Peyer's patch (tissue), 4 donors: ENCODE results near the gene CCT8L2. TPM values are rescaled to one million over a fixed set of nuclear protein-coding genes. Genes with fewer than 3 reads are reported as not detected.
"Not testable (repeated sequence)": the region's sequence is repeated elsewhere in the genome, so short reads cannot be mapped to it uniquely, and the experiment has no call there.

Experiments used
- DNase-seq, 3 donors: peaks; one replicate each; pipeline ENCODE4 v3.0.0-alpha.2; 2017 to 2019
- H3K27ac ChIP-seq, 4 donors: fragments of 200-600 bp; sonication (generic); one replicate each; pipeline ENCODE4 v1.5.1; 2016 to 2019
- H3K27me3 ChIP-seq, 2 donors: fragments of 200-600 bp; sonication (generic); one replicate each; pipeline ENCODE4 v1.5.1; 2019
- H3K36me3 ChIP-seq, 3 donors: fragments of 200-600 bp; sonication (generic); one replicate each; pipeline ENCODE4 v1.5.1; 2016 to 2019
- H3K4me1 ChIP-seq, 4 donors: fragments of 200-600 bp; sonication (generic); one replicate each; pipeline ENCODE4 v1.5.1; 2016 to 2019
- H3K4me3 ChIP-seq, 4 donors: fragments of 200-600 bp; sonication (generic); 1 replicate in 3 of 4; 2 replicates in 1 of 4; pipeline ENCODE4 v1.5.1; 2016 to 2019; ENCODE audit warnings: mild to moderate bottlenecking in 1 of 4
- H3K9me3 ChIP-seq, 4 donors: fragments of 200-600 bp; sonication (generic); one replicate each; pipeline ENCODE4 v1.5.1; 2016 to 2019; ENCODE audit warnings: mild to moderate bottlenecking in 1 of 4
- CTCF ChIP-seq, 6 experiments: fragments of 450-650 bp in 4 of 6; fragments of 200-600 bp in 2 of 6; sonication (generic) in 1 of 6; IDR thresholded peaks; one replicate each; pipeline ENCODE4 v1.5.1; 2017 to 2019; ENCODE audit warnings: antibody characterized with exemption in 6 of 6, mild to moderate bottlenecking in 3 of 6, moderate library complexity in 1 of 6
- POLR2A ChIP-seq, 2 donors: fragments of 450-650 bp; IDR thresholded peaks; one replicate each; pipeline ENCODE4 v1.5.1; 2017; ENCODE audit warnings: antibody characterized with exemption in 2 of 2, mild to moderate bottlenecking in 2 of 2, moderate library complexity in 2 of 2
- total RNA-seq, 4 donors: library from RNA; depleted of rRNA; stranded (reverse); fragments of >200 nt; gene quantifications; one replicate each; pipeline ENCODE4 v1.1.0, GENCODE V29; 2016

CCT8L2 gene
- total RNA-seq, 4 donors from 2014 or later, result not detected

- not testable (repeated sequence) for H3K27ac ChIP-seq, H3K36me3 ChIP-seq, H3K4me3 ChIP-seq, DNase-seq, H3K27me3 ChIP-seq, H3K9me3 ChIP-seq, H3K4me1 ChIP-seq
Measured at GRCh38 chr22:16565585-16566420, 26.8 kb downstream of the CCT8L2 start.

DNA sequence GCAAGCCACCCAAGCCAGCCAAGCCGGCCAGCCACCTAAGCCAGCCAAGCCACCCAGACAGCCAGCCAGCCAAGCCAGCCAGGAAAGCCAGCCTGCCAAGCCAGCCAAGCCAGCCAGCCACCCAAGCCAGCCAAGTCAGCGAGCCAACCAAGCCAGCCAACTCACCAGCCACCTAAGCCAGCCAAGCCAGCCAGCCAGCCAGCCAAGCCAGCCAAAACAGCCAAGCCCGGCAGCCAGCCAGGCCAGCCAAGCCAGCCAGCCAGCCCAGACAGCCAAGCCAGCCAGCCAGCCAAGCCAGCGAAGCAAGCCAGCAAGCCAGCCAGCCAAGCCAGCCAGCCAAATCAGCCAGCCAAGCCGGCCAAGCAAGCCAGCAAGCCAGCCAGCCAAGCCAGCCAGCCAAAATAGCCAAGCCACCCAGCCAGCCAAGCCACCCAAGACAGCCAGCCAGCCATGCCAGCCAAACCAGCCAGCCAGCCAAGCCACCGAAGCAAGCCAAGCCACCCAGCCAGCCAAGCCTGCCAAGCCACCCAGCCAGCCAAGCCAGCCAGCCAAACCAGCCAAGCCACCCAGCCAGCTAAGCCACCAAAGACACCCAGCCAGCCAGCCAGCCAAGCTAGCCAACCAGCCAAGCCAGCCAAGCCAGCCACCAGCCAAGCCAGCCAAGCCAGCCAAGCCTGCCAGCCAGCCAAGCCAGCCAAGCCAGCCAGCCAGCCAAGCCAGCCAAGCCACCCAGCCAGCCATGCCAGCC lies 27.6 kb downstream of the CCT8L2 start:
- H3K4me1 ChIP-seq, result not testable (repeated sequence)

DNA sequence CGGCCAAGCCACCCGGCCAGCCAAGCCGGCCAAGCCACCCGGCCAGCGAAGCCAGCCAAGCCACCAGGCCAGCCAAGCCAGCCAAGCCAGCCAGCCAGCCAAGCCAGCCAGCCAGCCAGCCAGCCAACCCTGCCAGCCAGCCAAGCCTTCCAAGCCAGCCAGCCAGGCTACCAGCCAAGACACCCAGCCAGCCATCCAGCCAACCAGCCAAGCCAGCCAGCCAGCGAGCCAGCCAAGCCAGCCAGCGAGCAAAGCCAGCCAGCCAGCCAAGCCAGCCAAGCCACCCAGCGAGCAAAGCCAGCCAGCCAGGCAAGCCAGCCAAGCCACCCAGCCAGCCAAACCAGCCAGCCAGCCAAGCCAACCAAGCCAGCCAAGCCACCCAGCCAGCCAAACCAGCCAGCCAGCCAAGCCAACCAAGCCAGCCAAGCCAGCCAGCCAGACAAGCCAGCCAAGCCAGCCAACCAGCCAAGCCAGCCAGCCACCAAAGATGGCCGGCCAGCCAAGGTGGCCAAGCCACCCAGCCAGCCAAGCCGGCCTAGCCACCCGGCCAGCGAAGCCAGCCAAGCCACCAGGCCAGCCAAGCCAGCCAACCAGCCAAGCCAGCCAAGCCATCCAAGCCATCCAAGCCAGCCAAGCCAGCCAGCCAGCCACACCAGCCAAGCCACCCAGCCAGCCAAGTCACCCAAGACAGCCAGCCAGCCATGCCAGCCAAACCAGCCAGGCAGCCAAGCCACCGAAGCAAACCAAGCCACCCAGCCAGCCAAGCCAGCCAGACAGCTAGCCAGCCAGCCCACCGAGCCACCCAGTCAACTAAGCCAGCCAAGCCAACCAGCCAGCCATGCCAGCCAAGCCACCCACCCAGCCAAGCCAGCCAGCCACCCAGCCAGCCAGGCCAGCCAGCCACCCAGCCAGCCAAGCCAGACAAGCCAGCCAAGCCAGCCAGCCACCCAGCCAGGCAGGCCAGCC lies 28.8 kb downstream of the CCT8L2 start:
- no peak for TF ChIP-seq CTCF (IDR thresholded peaks at IDR 0.05)
- TF ChIP-seq POLR2A (IDR thresholded peaks at IDR 0.05), result no peak
- no peaks in the 10 kb centered on the region for H3K27me3 ChIP-seq
- peak in 1 of 3 donors; percentile 37 for DNase-seq
- no peaks in the 10 kb centered on the region for H3K4me1 ChIP-seq
- no peaks in the 10 kb centered on the region for H3K36me3 ChIP-seq
- no peaks in the 10 kb centered on the region for H3K9me3 ChIP-seq
- no peak overlapping the region for H3K4me3 ChIP-seq
- H3K27ac ChIP-seq, result no peak overlapping the region

More for the DNA sequence above, 27.6 kb downstream of the CCT8L2 start:
- not testable (repeated sequence) for H3K27me3 ChIP-seq, H3K4me3 ChIP-seq, H3K27ac ChIP-seq, H3K9me3 ChIP-seq, H3K36me3 ChIP-seq
- peak in 1 of 3 donors; percentile 44 for DNase-seq

GRCh38 chr22:16562711-16563554 lies 29.7 kb downstream of the CCT8L2 start:
- Histone ChIP-seq H3K4me3 (no peak overlapping the region), H3K27me3 (no peaks in the 10 kb centered on the region), H3K9me3 (no peaks in the 10 kb centered on the region), H3K36me3 (no peaks in the 10 kb centered on the region), H3K27ac (no peak overlapping the region), H3K4me1 (no peaks in the 10 kb centered on the region)
- DNase-seq, result peak in 1 of 3 donors; percentile 51
- TF ChIP-seq POLR2A (IDR thresholded peaks at IDR 0.05) (no peak), CTCF (IDR thresholded peaks at IDR 0.05) (no peak)

GRCh38 chr22:16561093-16561658 lies 31.4 kb downstream of the CCT8L2 start:
- not testable (repeated sequence) for DNase-seq, H3K4me3 ChIP-seq, H3K4me1 ChIP-seq, H3K36me3 ChIP-seq, H3K27ac ChIP-seq, H3K27me3 ChIP-seq, H3K9me3 ChIP-seq

DNA sequence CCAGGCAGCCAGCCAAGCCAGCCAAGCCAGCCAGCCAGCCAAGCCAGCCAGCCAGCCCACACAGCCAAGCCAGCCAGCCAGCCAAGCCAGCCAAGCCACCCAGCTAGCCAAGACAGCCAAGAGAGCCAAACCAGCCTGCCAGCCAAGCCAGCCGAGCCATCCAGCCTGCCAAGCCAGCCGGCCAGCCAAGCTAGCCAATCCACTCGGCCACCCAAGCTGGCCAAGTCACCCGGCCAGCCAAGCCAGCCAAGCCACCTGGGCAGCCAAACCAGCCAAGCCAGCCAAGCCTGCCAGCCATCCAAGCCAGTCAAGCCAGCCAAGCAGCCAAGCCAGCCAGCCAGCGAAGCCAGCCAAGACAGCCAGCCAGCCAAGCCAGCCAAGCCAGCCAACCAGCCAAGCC lies 32.0 kb downstream of the CCT8L2 start:
- not testable (repeated sequence) for H3K27me3 ChIP-seq, H3K36me3 ChIP-seq, DNase-seq, H3K4me3 ChIP-seq, H3K27ac ChIP-seq, H3K4me1 ChIP-seq, H3K9me3 ChIP-seq

- H3K27ac ChIP-seq, H3K9me3 ChIP-seq: not testable (repeated sequence)
Measured at GRCh38 chr22:16559996-16560395, 32.6 kb downstream of the CCT8L2 start.

More at GRCh38 chr22:16559996-16560395, 32.6 kb downstream of the CCT8L2 start:
- H3K4me3 ChIP-seq, H3K27me3 ChIP-seq, DNase-seq, H3K4me1 ChIP-seq, H3K36me3 ChIP-seq: not testable (repeated sequence)
